PC-3 (cell line): ENCODE results near the gene IMPA2. TPM values are rescaled to one million over a fixed set of nuclear protein-coding genes. Genes with fewer than 3 reads are reported as not detected.

Experiments
- ATAC-seq: fragments of 200-7000 bp; cut with Tn5 transposase; 2 replicates; pipeline ENCODE4 v1.9.1; 2020; ENCODE audit warnings: mild to moderate bottlenecking, moderate library complexity
- BruUV-seq: library from RNA; stranded (reverse); fragments of 400-500 nt; replicated peaks from 2 replicates; lab custom pipeline; 2021; lab: Mats Ljungman, UMichigan
- CTCF ChIA-PET: fragments of 300-600 bp; sonication (Branson Sonifier 250); formaldehyde crosslinking; loops from one replicate; lab custom pipeline; 2022; ENCODE audit warnings: antibody characterized with exemption; lab: Charles Lee
- POLR2A ChIA-PET: fragments of 300-600 bp; sonication (Branson Sonifier 250); formaldehyde crosslinking; loops from one replicate; lab custom pipeline; 2022; ENCODE audit warnings: antibody characterized with exemption; ENCODE audit not compliant: unreplicated experiment; lab: Charles Lee
- DNase-seq: peaks from one replicate; pipeline ENCODE4 v3.0.0-alpha.2; 2015
- H2AFZ ChIP-seq: fragments of 300-600 bp; sonication (generic); 2 replicates; pipeline ENCODE4 v1.6.0; 2016; ENCODE audit warnings: antibody characterized with exemption, low read length
- H3F3A ChIP-seq: fragments of 300-600 bp; sonication (generic); one replicate; pipeline ENCODE4 v1.6.0; 2017; ENCODE audit warnings: antibody characterized with exemption, low read length, control low read depth, mild to moderate bottlenecking; ENCODE audit not compliant: unreplicated experiment
- H3K27ac ChIP-seq: fragments of 300-600 bp; sonication (generic); 2 replicates; pipeline ENCODE4 v1.5.1; 2016; ENCODE audit warnings: mild to moderate bottlenecking, low read length
- H3K27me3 ChIP-seq: fragments of 300-600 bp; sonication (generic); 2 replicates; pipeline ENCODE4 v1.6.1; 2016; ENCODE audit warnings: low read length, mixed read lengths
- H3K36me3 ChIP-seq: fragments of 300-600 bp; sonication (generic); 2 replicates; pipeline ENCODE4 v1.6.1; 2016; ENCODE audit warnings: low read depth, mixed run types, low read length, mixed read lengths
- H3K4me1 ChIP-seq: fragments of 300-600 bp; sonication (generic); 2 replicates; pipeline ENCODE4 v1.5.1; 2016; ENCODE audit warnings: low read length; ENCODE audit not compliant: insufficient read depth
- H3K4me2 ChIP-seq: fragments of 300-600 bp; sonication (generic); 2 replicates; pipeline ENCODE4 v1.6.0; 2016; ENCODE audit warnings: low read length
- H3K4me3 ChIP-seq: fragments of 300-600 bp; sonication (generic); 2 replicates; pipeline ENCODE4 v1.5.1; 2016; ENCODE audit warnings: mild to moderate bottlenecking, low read length, mixed read lengths
- H3K79me2 ChIP-seq: fragments of 300-600 bp; sonication (generic); 2 replicates; pipeline ENCODE4 v1.6.1; 2017; ENCODE audit warnings: low read length, mixed read lengths
- H3K9ac ChIP-seq: fragments of 300-600 bp; sonication (generic); 2 replicates; pipeline ENCODE4 v1.6.0; 2016; ENCODE audit warnings: mild to moderate bottlenecking, low read length
- H3K9me2 ChIP-seq: fragments of 300-600 bp; sonication (generic); replicated peaks from 2 replicates; pipeline ENCODE4 v1.6.1; 2016; ENCODE audit warnings: mixed run types, low read length, mixed read lengths
- H3K9me3 ChIP-seq: fragments of 300-600 bp; sonication (generic); 2 replicates; pipeline ENCODE4 v1.6.1; 2016; ENCODE audit warnings: low read length, mixed read lengths
- H4K20me1 ChIP-seq: fragments of 300-600 bp; sonication (generic); 2 replicates; pipeline ENCODE4 v1.6.1; 2016; ENCODE audit warnings: low read length, mixed read lengths
- CTCF ChIP-seq: fragments of 300-600 bp; sonication (generic); conservative IDR thresholded peaks from 2 replicates; pipeline ENCODE4 v1.5.1; 2017; ENCODE audit warnings: antibody characterized with exemption, low read depth, mild to moderate bottlenecking, low read length
- EZH2 ChIP-seq: fragments of 300-600 bp; sonication (generic); IDR thresholded peaks from one replicate; pipeline ENCODE4 v1.6.1; 2017; ENCODE audit warnings: antibody characterized with exemption, mild to moderate bottlenecking, low read length; ENCODE audit not compliant: unreplicated experiment
- EZH2phosphoT487 ChIP-seq: fragments of 300-600 bp; sonication (generic); IDR thresholded peaks from 2 replicates; pipeline ENCODE4 v1.6.1; 2018; ENCODE audit warnings: mild to moderate bottlenecking, antibody characterized with exemption, low read length, borderline replicate concordance
- intact Hi-C: fragments of 100-400 bp; cut with micrococcal nuclease; formaldehyde crosslinking; loops from 2 replicates; pipeline ENCODE4 v1.9.0; 2023
- total RNA-seq: library from RNA; depleted of rRNA; stranded (reverse); fragments of >200 nt; gene quantifications from 2 replicates; pipeline ENCODE4 v1.2.3, GENCODE V29; 2014

IMPA2 gene
- total RNA-seq, 1 experiment from 2014 or later: 38.2 TPM

GRCh38 chr18:12011957-12012549 lies 30.7 kb downstream of the IMPA2 start:
- Histone ChIP-seq H2AFZ (no peak overlapping the region), H3K9me2 (no peaks in the 10 kb centered on the region), H4K20me1 (no peaks in the 10 kb centered on the region), H3K36me3 (no peaks in the 10 kb centered on the region; the same call in 1 of the 2 replicates), H3F3A (no peaks in the 10 kb centered on the region), H3K4me1 (peaks cover 2% of the 10 kb centered on the region; the same call in 1 of the 2 replicates), H3K9ac (no peak overlapping the region), H3K27me3 (no peaks in the 10 kb centered on the region), H3K4me2 (no peak overlapping the region), H3K4me3 (no peak overlapping the region), H3K79me2 (no peaks in the 10 kb centered on the region), H3K9me3 (no peaks in the 10 kb centered on the region), H3K27ac (no peak overlapping the region)
- no TSS peak for BruUV-seq
- no peak for DNase-seq
- no peak for TF ChIP-seq EZH2phosphoT487
- no peak for TF ChIP-seq CTCF
- no peak for TF ChIP-seq EZH2
- POLR2A ChIA-PET: no interaction called here
- no peak for ATAC-seq
- intact Hi-C loops: no loop called here
- CTCF ChIA-PET: no interaction called here

- no peaks in the 10 kb centered on the region for H3K27me3 ChIP-seq
- H3K79me2 ChIP-seq: no peaks in the 10 kb centered on the region
- no peak for TF ChIP-seq EZH2
- H3K36me3 ChIP-seq: no peaks in the 10 kb centered on the region
- no peaks in the 10 kb centered on the region for H3K9me3 ChIP-seq
- intact Hi-C loops: no loop called here
- no peak overlapping the region for H2AFZ ChIP-seq
- H4K20me1 ChIP-seq: no peaks in the 10 kb centered on the region
- ATAC-seq: no peak
- H3K27ac ChIP-seq: no peak overlapping the region
- ChIA-PET POLR2A (no interaction called here), CTCF (no interaction called here)
- no peaks in the 10 kb centered on the region; the same call in 1 of the 2 replicates for H3K4me1 ChIP-seq
- H3K4me2 ChIP-seq: no peak overlapping the region
- no TSS peak for BruUV-seq
- H3K9me2 ChIP-seq: no peaks in the 10 kb centered on the region
- H3F3A ChIP-seq: no peaks in the 10 kb centered on the region
- no peak overlapping the region for H3K4me3 ChIP-seq
- no peak for DNase-seq
- no peak overlapping the region for H3K9ac ChIP-seq
Measured at GRCh38 chr18:12012697-12013096, 31.4 kb downstream of the IMPA2 start.

GRCh38 chr18:12013186-12013916 lies 32.0 kb downstream of the IMPA2 start:
- BruUV-seq: no TSS peak

More at GRCh38 chr18:12013186-12013916, 32.0 kb downstream of the IMPA2 start:
- Histone ChIP-seq H3F3A (no peaks in the 10 kb centered on the region), H3K4me2 (no peak overlapping the region), H3K27ac (no peak overlapping the region), H3K9ac (no peak overlapping the region), H3K9me3 (no peaks in the 10 kb centered on the region), H3K79me2 (no peaks in the 10 kb centered on the region), H4K20me1 (no peaks in the 10 kb centered on the region), H3K36me3 (no peaks in the 10 kb centered on the region), H2AFZ (no peak overlapping the region), H3K9me2 (no peaks in the 10 kb centered on the region), H3K4me1 (no peaks in the 10 kb centered on the region; the same call in 1 of the 2 replicates), H3K4me3 (no peak overlapping the region), H3K27me3 (no peaks in the 10 kb centered on the region)
- POLR2A ChIA-PET: no interaction called here
- ATAC-seq (no peak), DNase-seq (no peak)
- CTCF ChIA-PET: interaction anchor here (0.5 kb wide), 1 partner anchor 33 kb away, joined by 6 read pairs; no protein-coding TSS in a partner anchor
- intact Hi-C loops: no loop called here
- TF ChIP-seq EZH2phosphoT487 (no peak), EZH2 (no peak), CTCF (no peak)
